T1000 (cell line): ENCODE measurements around the gene C11orf24.
"Not testable (repeated sequence)": the region's sequence is repeated elsewhere in the genome, so short reads cannot be mapped to it uniquely, and the experiment has no call there.

Experiments used
- DNase-seq: peaks from one replicate; lab custom pipeline; 2025; ENCODE audit warnings: mixed read lengths; lab: John Stamatoyannopoulos, UW

The C11orf24 gene

GRCh38 chr11:68271781-68272608, at the start of gene C11orf24:
Gene C11orf24, minus strand, starts transcription at chr11:68271973. Its CDS starts 8,206 bp downstream, at chr11:68263767.
- DNase-seq, result peak; percentile 89

- no peak for DNase-seq
Observed at GRCh38 chr11:68317147-68317785, 45.5 kb upstream of the C11orf24 start.

- DNase-seq, result no peak
Observed at GRCh38 chr11:68315171-68315920, 43.6 kb upstream of the C11orf24 start.

DNA sequence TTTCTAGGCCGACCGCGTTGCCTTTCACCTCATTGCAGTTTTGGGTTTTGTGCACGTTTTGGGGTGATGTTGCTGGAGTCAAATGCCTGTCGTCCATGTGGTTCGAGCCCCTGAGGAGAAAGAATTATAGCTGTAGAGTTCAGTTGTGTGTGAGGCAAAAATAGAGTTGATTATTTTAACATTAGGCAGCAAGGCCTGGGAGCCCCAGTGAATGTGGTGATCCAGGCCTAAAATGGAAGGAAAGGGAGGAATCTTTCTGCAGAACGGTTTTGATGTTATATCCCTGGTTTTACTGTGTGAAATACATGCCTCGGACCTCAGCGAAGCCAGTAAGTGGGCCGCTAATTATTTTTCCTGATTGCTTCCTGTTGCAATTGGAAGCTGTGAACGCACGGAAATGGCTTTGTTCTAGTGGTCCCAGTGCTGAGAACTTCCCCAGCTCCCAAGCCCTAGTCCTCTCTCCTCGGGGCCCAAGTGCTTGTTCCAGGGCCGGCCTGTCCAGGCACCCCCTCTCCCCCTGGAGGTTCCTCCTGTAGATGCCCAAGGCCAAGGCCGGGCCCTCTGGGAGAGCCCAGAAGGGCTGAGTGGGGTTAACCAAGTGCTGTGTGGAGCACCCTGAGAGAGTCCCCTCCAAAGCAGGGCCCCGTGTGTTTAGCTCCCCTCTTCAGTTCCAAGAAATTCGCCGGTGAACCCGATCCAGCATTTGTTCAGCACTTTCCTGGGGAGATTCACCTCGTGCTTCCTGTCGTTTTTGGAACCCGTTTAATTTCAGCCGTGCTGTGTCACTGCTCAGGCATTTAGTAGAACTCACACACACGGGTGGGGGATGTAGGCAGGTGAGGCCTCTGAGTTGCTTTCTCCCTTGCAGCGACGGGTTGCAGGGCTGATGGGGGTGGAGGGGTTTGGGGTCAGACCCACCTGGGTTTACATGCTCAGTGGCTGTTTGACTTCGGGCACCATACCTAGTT, 42.7 kb upstream of the C11orf24 start:
- DNase-seq, result no peak

DNA sequence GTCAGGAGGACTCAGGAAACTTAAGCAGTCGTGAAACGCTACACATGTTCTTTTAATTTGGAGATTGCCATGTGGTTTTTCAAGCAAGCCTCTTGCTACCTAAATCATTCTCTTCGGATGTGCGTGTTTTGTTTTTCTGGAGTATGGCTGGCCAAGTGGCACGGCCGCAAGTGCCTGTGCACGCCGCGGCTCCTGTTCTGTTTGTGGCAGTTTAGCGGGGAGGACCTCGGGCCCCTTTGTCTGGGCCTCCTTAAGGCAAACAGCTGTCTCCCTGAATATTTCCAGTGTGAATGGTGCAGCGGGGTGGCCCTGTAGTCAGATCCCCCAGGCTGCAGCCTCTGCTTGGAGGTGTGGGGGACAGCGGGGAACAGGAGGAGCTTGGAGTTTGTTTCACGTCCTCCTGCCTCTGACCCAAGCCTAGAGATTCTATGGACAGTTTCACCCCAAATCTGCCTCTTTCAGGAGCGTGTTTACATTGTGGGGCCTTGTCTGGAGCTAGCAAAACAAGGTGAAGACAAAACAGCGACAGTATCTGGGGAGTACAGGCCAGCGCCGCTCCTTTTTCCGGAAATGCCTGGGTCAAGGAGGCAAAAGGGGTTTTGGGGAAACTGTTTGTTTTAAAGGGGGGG, 41.9 kb upstream of the C11orf24 start:
- DNase-seq, result no peak

- DNase-seq, result no peak
Observed at GRCh38 chr11:68312780-68313573, 41.2 kb upstream of the C11orf24 start.

GRCh38 chr11:68312117-68312779, 40.5 kb upstream of the C11orf24 start, which contains the start of gene LRP5:
Gene LRP5, plus strand, starts transcription at chr11:68312591. Its CDS starts 124 bp downstream, at chr11:68312715.
- DNase-seq, result peak; percentile 8

DNA sequence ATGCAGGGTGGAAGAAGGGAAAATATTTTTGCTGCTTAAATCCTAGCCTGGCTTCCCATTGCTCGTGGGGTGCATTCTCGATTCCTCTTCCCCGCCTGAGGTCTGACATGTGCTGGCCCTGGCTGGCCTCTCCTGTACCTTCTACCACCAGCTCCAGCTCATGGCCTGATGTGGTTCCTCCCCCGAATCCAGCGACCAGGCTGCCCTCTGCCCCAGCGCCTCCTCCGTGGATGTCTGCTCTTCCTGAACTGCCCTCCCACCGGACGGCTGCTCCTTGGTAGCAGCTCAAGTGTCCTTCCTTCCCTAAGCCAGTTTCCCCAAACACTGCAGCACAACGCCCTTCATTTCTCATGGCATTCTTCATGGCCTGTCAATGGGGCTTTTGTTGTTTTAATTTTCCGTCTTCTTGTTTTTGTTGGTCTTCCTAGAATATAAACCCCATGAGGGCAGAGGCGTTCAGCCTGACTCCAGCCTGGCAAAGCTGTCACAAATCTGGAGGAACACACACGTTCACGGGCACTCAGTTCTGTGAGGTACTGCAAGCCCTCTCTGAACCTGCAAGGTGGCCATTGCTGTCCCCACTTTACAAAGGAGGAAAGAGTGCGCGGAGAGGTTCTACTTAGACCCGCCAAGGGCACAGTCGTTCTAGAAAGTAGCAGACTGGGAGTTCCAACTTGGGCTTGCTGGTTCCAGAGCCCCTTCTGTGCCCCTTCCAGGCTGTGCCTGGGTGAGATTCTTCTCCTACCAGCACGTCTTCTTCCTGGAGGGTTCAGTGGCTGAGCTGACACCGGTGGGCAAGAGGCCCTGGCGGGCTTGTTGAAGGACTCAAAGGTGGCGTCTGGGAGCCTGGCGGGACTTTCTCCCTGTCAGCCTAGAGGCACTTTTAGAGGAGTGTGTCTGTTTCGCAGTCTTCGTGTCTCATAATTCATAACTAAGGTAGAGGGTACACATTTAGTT, 39.7 kb upstream of the C11orf24 start:
- DNase-seq, result no peak

GRCh38 chr11:68309621-68310185, 37.9 kb upstream of the C11orf24 start:
- DNase-seq, result no peak

DNA sequence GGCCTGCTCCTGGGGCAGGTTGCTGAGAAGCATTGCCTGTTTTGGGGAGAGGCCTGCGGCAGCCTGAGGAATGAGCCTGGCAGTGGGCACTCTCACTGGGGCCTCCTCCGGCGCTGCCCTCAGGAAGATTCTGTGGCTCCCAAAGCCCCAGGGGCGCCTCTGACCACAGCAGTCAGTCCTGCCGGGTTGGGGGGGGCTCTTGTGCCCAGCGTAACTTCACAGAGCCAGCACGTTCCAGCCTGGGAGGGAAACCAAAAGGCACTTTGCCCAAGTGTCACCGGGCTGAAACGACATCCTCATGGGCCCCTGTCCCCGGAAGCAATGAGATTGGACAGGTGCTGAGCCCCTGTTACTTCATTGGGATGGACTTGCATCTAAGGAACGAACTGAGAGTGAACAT, 36.3 kb upstream of the C11orf24 start:
- DNase-seq, result no peak

- DNase-seq, result no peak
Observed at GRCh38 chr11:68306636-68307035, 34.9 kb upstream of the C11orf24 start.

DNA sequence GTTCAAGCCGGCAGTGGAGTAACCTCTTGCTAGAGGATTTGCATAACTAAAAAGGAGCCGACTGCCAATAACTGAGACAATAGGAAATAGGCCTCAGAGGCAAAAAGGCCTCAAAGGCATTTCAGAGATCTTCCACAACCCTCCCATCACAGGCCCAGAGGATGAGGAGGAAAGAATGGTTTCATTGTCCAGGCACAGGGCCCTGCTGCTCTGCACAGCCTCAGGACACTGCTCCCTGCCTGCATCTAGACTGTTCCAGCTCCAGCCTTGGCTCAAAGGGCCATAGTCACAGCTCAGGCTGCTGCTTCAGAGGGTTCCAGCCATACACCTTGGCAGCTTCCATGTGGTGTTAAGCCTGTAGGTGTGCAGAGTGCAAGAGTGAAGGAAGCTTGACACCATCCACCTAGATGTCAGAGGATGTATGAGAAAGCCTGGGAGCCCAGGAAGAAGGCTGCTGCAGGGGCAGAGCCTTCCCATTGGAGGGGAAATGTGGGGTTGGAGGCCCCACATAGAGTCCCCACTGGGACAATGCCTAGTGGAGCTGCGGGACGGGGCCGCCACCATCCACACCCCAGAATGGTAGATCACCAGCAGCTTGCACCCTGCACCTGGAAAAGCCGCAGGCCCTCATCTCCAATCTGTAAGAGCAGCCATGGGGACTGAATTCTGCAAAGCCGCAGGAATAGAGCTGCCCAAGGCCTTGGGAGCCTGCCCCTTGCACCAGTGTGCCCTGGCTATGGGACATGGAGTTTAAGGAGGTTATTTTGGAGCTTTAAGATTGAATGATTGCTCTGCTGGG, 32.4 kb upstream of the C11orf24 start:
- no peak for DNase-seq

DNA sequence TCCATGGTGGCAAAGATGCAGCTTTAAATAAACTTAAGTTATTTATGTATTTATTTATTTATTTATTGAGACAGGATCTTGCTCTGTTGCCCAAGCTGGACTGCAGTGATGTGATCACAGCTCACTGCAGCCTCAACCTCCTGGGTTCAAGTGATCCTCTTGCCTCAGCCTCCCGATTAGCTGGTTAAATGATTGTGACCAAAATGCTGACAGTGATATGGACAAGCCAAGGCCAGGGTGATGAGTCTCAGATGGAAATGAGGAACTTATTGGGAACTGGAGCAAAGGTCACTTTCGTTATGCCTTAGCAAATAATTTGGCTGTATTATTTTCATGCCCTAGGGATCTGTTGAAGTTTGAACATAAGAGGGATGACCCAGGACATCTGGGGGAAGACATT, 31.3 kb upstream of the C11orf24 start:
- no peak for DNase-seq

- DNase-seq, result no peak
Observed at GRCh38 chr11:68302670-68303069, 30.9 kb upstream of the C11orf24 start.

DNA sequence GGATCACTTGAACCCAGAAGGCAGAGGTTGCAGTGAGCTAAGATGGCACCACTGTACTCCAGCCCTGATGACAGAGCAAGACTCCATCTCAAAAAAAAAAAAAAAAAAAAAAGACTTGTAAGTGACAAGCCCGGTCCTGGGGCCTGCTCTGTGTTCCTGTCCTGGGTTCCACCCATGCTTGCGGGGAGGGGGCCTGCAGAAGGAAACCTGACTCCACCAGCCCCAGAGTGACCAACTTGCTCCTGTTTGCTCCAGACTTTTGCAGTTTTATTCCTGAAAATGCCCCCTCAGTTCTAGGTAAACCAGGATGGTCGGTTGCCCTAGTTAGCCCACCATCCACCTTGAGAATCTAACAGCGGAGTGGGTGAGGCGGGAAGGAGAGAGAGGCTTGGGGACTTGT, 30.5 kb upstream of the C11orf24 start:
- DNase-seq, result no peak

DNA sequence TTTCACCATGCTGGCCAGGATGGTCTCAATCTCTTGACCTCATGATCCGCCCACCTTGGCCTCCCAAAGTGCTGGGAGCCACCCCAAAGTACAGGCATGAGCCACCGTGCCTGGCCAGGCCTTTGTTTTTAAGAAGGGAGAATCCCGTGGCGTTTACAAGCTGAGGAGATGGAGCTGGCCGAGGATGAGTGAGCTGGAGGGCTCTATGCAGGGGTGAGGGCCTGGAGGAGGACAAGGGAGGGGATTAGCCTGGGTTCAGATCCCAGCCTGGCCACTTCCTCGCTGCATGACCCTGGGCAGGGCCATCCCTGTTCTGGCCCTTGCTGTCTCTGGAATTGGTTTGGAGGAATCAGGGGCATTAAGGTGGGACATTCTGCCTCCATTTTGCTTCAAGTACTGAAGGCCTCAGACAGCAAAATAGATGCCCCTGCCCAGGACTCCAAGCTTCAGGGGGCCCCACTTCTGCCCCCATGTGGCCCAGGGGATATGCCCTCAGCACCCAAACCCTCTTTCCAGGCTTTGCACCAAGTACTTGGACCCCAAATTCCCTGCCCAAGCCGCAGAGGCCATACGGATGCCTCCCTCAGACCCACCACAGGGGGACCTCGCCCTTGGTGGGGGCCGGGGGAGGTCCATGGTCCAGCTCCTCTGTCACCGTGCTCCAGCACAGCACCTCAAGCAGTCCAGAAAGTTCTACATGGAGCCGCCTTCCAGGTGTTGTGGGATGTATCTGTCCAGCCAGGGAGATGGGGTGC, 28.5 kb upstream of the C11orf24 start:
- DNase-seq, result no peak

DNA sequence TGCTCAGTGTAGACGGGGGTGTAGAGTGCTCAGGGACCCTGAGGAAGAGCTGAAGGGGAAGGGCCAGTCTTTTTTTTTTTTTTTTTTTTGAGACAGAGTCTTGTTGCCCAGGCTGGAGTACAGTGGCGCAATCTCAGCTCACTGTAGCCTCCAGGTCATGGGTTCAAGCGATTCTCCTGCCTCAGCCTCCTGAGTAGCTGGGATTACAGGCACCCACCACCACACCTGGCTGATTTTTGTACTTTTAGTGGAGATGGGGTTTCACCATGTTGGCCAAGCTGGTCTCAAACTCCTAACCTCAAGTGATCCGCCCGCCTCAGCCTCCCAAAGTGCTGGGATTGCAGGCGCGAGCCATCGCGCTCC, 27.7 kb upstream of the C11orf24 start:
- not testable (repeated sequence) for DNase-seq
